Loucy (cell line): ENCODE results near the gene SASH3.

Source experiments
- H2AFZ ChIP-seq: fragments of 200-600 bp; sonication (generic); 2 replicates; pipeline ENCODE4 v1.6.0; 2016; ENCODE audit warnings: antibody characterized with exemption, mild to moderate bottlenecking, low read length, moderate library complexity
- H3F3A ChIP-seq: fragments of 200-600 bp; 2 replicates; pipeline ENCODE4 v1.6.0; 2016; ENCODE audit warnings: antibody characterized with exemption, low read depth, mild to moderate bottlenecking
- H3K27me3 ChIP-seq: fragments of 200-600 bp; sonication (generic); 2 replicates; pipeline ENCODE4 v1.6.1; 2014; ENCODE audit warnings: low read length, mild to moderate bottlenecking; ENCODE audit not compliant: insufficient read depth, poor library complexity, severe bottlenecking
- H3K36me3 ChIP-seq: fragments of 200-600 bp; sonication (generic); 2 replicates; pipeline ENCODE4 v1.6.1; 2016; ENCODE audit warnings: low read length; ENCODE audit not compliant: insufficient read depth
- H3K4me1 ChIP-seq: fragments of 200-600 bp; sonication (generic); 2 replicates; pipeline ENCODE4 v1.5.1; 2014; ENCODE audit warnings: low read length, mild to moderate bottlenecking; ENCODE audit not compliant: insufficient read depth, poor library complexity, severe bottlenecking
- H3K4me2 ChIP-seq: fragments of 200-600 bp; sonication (generic); 2 replicates; pipeline ENCODE4 v1.6.0; 2014; ENCODE audit warnings: antibody characterized with exemption, low read length, low read depth, mild to moderate bottlenecking; ENCODE audit not compliant: poor library complexity, severe bottlenecking
- H3K4me3 ChIP-seq: fragments of 200-600 bp; sonication (generic); 2 replicates; pipeline ENCODE4 v1.5.1; 2014; ENCODE audit warnings: low read length, mild to moderate bottlenecking, mixed read lengths; ENCODE audit not compliant: poor library complexity, severe bottlenecking
- H3K79me2 ChIP-seq: fragments of 200-600 bp; sonication (generic); 2 replicates; pipeline ENCODE4 v1.6.1; 2014; ENCODE audit warnings: low read length; ENCODE audit not compliant: insufficient read depth
- H3K9ac ChIP-seq: fragments of 200-600 bp; sonication (generic); 2 replicates; pipeline ENCODE4 v1.6.0; 2014; ENCODE audit warnings: mild to moderate bottlenecking, low read depth, low read length, moderate library complexity; ENCODE audit not compliant: poor library complexity, severe bottlenecking
- H3K9me2 ChIP-seq: fragments of 200-600 bp; sonication (generic); replicated peaks from 2 replicates; pipeline ENCODE4 v1.6.1; 2016; ENCODE audit warnings: low read depth, low read length, mixed read lengths
- H3K9me3 ChIP-seq: fragments of 200-600 bp; sonication (generic); 2 replicates; pipeline ENCODE4 v1.6.1; 2014; ENCODE audit warnings: mild to moderate bottlenecking, antibody characterized with exemption, low read length, low read depth; ENCODE audit not compliant: insufficient read depth
- H4K20me1 ChIP-seq: fragments of 200-600 bp; sonication (generic); 2 replicates; pipeline ENCODE4 v1.6.0; 2014; ENCODE audit warnings: antibody characterized with exemption, low read length, mild to moderate bottlenecking; ENCODE audit not compliant: insufficient read depth, poor library complexity, severe bottlenecking
- EZH2phosphoT487 ChIP-seq: fragments of 200-600 bp; IDR thresholded peaks from 2 replicates; pipeline ENCODE4 v1.6.1; 2018; ENCODE audit warnings: antibody characterized with exemption, mild to moderate bottlenecking, moderate library complexity, borderline replicate concordance
- TF ChIP-seq, protein P1 (sequence below): fragments of 200-600 bp; sonication (generic); conservative IDR thresholded peaks from 2 replicates; pipeline ENCODE4 v1.5.1; 2014; ENCODE audit warnings: mild to moderate bottlenecking, antibody characterized with exemption, low read length

The SASH3 gene

DNA sequence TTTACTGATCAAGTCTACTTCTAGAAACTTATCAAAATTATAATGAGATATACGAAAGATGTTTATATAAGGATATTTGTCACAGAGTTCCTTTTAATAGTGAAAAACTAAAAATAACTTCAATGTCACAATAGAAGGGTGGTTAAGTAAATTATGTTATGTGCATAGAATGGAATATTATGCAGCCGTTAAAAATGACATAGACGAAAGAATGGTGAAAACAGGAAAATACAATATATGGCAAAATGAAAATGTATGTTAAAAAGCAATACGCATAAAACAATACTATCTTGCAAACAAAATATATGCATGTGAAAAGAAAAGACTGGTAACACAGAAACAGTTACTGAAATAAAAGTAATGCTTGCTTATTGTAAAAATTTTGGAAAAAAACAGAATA lies 44.9 kb downstream of the SASH3 start:
- Histone ChIP-seq H3K9me2 (no peaks in the 10 kb centered on the region), H3F3A (no peaks in the 10 kb centered on the region), H3K9ac (no peak overlapping the region), H2AFZ (no peak overlapping the region), H3K4me1 (peaks cover 4% of the 10 kb centered on the region), H4K20me1 (no peaks in the 10 kb centered on the region), H3K4me3 (no peak overlapping the region), H3K27me3 (no peaks in the 10 kb centered on the region), H3K9me3 (no peaks in the 10 kb centered on the region), H3K36me3 (peaks cover 8% of the 10 kb centered on the region; the same call in 1 of the 2 replicates), H3K4me2 (no peak overlapping the region), H3K79me2 (no peaks in the 10 kb centered on the region)
- TF ChIP-seq, protein P1, sequence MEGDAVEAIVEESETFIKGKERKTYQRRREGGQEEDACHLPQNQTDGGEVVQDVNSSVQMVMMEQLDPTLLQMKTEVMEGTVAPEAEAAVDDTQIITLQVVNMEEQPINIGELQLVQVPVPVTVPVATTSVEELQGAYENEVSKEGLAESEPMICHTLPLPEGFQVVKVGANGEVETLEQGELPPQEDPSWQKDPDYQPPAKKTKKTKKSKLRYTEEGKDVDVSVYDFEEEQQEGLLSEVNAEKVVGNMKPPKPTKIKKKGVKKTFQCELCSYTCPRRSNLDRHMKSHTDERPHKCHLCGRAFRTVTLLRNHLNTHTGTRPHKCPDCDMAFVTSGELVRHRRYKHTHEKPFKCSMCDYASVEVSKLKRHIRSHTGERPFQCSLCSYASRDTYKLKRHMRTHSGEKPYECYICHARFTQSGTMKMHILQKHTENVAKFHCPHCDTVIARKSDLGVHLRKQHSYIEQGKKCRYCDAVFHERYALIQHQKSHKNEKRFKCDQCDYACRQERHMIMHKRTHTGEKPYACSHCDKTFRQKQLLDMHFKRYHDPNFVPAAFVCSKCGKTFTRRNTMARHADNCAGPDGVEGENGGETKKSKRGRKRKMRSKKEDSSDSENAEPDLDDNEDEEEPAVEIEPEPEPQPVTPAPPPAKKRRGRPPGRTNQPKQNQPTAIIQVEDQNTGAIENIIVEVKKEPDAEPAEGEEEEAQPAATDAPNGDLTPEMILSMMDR: no peak
- no peak for TF ChIP-seq EZH2phosphoT487

DNA sequence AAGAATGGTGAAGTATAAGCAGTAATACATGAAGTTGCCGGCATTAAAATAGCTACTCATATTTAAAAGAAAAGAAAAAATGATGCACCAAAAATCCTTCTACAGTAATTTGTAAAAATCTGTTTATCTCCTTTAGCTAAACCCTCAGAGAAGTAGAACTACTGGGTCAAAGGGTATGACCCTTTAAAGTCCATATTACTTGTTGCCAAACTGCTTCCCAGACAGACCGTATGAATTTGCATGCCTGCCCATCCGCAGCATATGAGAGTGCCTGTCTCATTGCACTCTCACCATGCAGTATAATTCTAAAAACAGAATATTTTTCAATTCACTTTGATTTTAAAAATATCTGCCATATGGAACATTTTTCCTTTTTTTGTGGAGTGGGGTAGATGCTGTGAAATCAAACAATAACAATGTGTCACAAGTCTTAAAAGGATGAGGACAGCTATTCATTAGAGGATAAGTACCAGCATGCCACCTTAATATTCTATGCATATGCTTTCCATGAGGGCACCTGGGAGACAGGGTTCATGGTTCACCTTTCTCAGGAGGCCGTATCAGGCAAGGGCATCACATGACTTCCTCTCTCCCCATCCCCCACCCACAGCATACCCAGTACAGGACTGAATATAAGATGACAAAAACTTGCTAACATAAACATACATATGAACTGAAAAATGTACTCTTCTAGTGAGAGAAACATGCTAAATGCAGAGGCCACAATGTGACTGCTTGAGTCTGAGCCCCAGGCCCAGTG lies 46.2 kb downstream of the SASH3 start:
- Histone ChIP-seq H3K4me1 (peaks cover 4% of the 10 kb centered on the region), H3K4me3 (no peak overlapping the region), H4K20me1 (no peaks in the 10 kb centered on the region), H3K9ac (no peak overlapping the region), H3K36me3 (peaks cover 8% of the 10 kb centered on the region; the same call in 1 of the 2 replicates), H3K9me2 (no peaks in the 10 kb centered on the region), H3F3A (no peaks in the 10 kb centered on the region), H3K4me2 (no peak overlapping the region), H3K79me2 (no peaks in the 10 kb centered on the region), H3K27me3 (no peaks in the 10 kb centered on the region), H2AFZ (no peak overlapping the region), H3K9me3 (no peaks in the 10 kb centered on the region)
- TF ChIP-seq EZH2phosphoT487: no peak
- TF ChIP-seq, protein P1: no peak

GRCh38 chrX:129830494-129830893 lies 50.7 kb downstream of the SASH3 start:
- Histone ChIP-seq H3F3A (no peaks in the 10 kb centered on the region), H3K79me2 (no peaks in the 10 kb centered on the region), H3K4me2 (no peak overlapping the region), H4K20me1 (no peaks in the 10 kb centered on the region), H3K9me3 (no peaks in the 10 kb centered on the region), H3K9me2 (no peaks in the 10 kb centered on the region), H3K4me1 (peaks cover 4% of the 10 kb centered on the region), H3K4me3 (no peak overlapping the region), H3K9ac (no peak overlapping the region), H3K27me3 (no peaks in the 10 kb centered on the region), H3K36me3 (no peaks in the 10 kb centered on the region; the same call in 1 of the 2 replicates), H2AFZ (no peak overlapping the region)
- TF ChIP-seq EZH2phosphoT487: no peak
- TF ChIP-seq, protein P1: no peak
